Measurements from ENCODE around the gene PDIA6.

DNA sequence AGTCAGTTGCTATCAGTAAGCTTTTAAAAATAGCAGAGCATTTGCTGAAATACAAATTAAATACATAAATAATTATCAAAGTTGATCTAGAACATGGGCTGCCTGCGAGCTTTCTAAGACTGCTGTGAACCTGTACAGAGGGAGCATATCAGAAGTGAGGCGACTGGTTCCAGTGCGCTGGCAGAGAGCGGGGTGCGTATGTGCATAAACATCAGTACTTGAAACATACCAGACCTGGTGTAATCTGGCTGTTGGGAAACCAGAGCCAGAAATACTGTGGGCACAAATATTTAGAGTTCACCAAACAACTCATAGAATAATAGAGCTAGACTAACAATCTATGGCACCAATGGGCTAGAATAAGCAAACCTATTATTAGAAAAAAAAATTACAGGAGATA is 27.3 kb downstream of the PDIA6 start:
- TF ChIP-seq, protein P1, sequence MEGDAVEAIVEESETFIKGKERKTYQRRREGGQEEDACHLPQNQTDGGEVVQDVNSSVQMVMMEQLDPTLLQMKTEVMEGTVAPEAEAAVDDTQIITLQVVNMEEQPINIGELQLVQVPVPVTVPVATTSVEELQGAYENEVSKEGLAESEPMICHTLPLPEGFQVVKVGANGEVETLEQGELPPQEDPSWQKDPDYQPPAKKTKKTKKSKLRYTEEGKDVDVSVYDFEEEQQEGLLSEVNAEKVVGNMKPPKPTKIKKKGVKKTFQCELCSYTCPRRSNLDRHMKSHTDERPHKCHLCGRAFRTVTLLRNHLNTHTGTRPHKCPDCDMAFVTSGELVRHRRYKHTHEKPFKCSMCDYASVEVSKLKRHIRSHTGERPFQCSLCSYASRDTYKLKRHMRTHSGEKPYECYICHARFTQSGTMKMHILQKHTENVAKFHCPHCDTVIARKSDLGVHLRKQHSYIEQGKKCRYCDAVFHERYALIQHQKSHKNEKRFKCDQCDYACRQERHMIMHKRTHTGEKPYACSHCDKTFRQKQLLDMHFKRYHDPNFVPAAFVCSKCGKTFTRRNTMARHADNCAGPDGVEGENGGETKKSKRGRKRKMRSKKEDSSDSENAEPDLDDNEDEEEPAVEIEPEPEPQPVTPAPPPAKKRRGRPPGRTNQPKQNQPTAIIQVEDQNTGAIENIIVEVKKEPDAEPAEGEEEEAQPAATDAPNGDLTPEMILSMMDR (IDR thresholded peaks at IDR 0.05), result no peak
- no peak for TF ChIP-seq POLR2A (IDR thresholded peaks at IDR 0.05)
